Measurements from ENCODE around the gene REL. TPM values are rescaled to one million over a fixed set of nuclear protein-coding genes. Genes with fewer than 3 reads are reported as not detected.

REL gene
- total and polyA plus RNA-seq, 9 of the 15 experiments (the other 6 are each of a cell fraction or from before 2014, with no cell fraction given): 0.63 to 8.6 (median 6.3) TPM

GRCh38 chr2:60974652-60975051 lies 93.3 kb downstream of the REL start:
- H3K9ac ChIP-seq (ENCODE audit: insufficient read depth in 1 of 2, low read depth in 2 of 2, low read length in 2 of 2): no peak overlapping the region
- DNase-seq (ENCODE audit: extremely low read depth in 1 of 4, low spot score in 3 of 4): no peak
- H2AFZ ChIP-seq (ENCODE audit: low read depth, low read length): no peak overlapping the region
- peaks cover 0 to 9% of the 10 kb centered on the region in 2 experiments; a peak in 1 of 5 replicates for H3K4me1 ChIP-seq (replicated peaks in 1 of 2; ENCODE audit: control insufficient read depth in 2 of 2, insufficient read depth in 2 of 2, low read length in 2 of 2)
- TF ChIP-seq PCBP1 (IDR thresholded peaks at IDR 0.05; ENCODE audit: low read depth, low read length, poor library complexity, severe bottlenecking) (no peak), ETV6 (IDR thresholded peaks at IDR 0.05; ENCODE audit: borderline replicate concordance in 1 of 2, low read depth in 2 of 2, low read length in 1 of 2) (no peak), ETV6 (CRISPR knock-in tag; IDR thresholded peaks at IDR 0.05; ENCODE audit: borderline replicate concordance) (no peak)
- TF ChIP-seq, protein P1, sequence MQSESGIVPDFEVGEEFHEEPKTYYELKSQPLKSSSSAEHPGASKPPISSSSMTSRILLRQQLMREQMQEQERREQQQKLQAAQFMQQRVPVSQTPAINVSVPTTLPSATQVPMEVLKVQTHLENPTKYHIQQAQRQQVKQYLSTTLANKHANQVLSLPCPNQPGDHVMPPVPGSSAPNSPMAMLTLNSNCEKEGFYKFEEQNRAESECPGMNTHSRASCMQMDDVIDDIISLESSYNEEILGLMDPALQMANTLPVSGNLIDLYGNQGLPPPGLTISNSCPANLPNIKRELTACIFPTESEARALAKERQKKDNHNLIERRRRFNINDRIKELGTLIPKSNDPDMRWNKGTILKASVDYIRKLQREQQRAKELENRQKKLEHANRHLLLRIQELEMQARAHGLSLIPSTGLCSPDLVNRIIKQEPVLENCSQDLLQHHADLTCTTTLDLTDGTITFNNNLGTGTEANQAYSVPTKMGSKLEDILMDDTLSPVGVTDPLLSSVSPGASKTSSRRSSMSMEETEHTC (IDR thresholded peaks at IDR 0.05): no peak
- no TSS peak for BruUV-seq (replicated peaks)
- no peak overlapping the region for H3K4me2 ChIP-seq (ENCODE audit: insufficient read depth, low read length)
- H3K27ac ChIP-seq (ENCODE audit: extremely low read depth, low read depth, low read length): no peak overlapping the region
- H3K9me3 ChIP-seq (replicated peaks; ENCODE audit: control insufficient read depth, insufficient read depth, low read depth, low read length): no peaks in the 10 kb centered on the region
- in situ Hi-C loops (cut with MboI): no loop called here
- no peak for FAIRE-seq
- H3K36me3 ChIP-seq (ENCODE audit: control insufficient read depth, insufficient read depth, low read length): no peaks in the 10 kb centered on the region
- POLR2A ChIA-PET: interaction anchor here (1.3 to 1.9 kb wide), 2 partner anchors 10 to 12 kb away, joined by 3 to 5 read pairs; no protein-coding TSS in a partner anchor
- H3K79me2 ChIP-seq (ENCODE audit: control insufficient read depth, insufficient read depth, low read length): no peaks in the 10 kb centered on the region
- intact Hi-C loops (cut with micrococcal nuclease): no loop called here
- no peaks in the 10 kb centered on the region for H3K27me3 ChIP-seq (ENCODE audit: control insufficient read depth in 2 of 2, insufficient read depth in 2 of 2, low read length in 2 of 2)
- no peak for ATAC-seq
- H3K4me3 ChIP-seq: no peak overlapping the region
- 83% methylated on average over 12 of the region's 16 CpGs for WGBS (ENCODE audit: insufficient coverage, low coverage, missing lambda C conversion rate)
- no peaks in the 10 kb centered on the region for H3K9me1 ChIP-seq (ENCODE audit: control insufficient read depth, insufficient read depth, low read length)
- CTCF ChIA-PET (ENCODE audit: low intra/inter-chr PET ratio): no interaction called here
- no peaks in the 10 kb centered on the region for H4K20me1 ChIP-seq (replicated peaks; ENCODE audit: control insufficient read depth, insufficient read depth, low read length)

Small RNA genes lying within 50 kb of the gene (small RNA-seq; reads per million reads assigned to genes)
- gene RN7SL632P: not detected
- not detected for gene RNU4-51P

Other genes starting within 250 kb of the REL start
- gene PAPOLG, start 125.3 kb upstream of the REL start, total RNA-seq (2014; rRNA removed): 8.0 and 9.9 TPM in 2 replicates
- 16.3 and 17.8 TPM in 2 replicates for gene PAPOLG, start 125.3 kb upstream of the REL start, total RNA-seq (2014; rRNA removed; fragmentation: Illumina TruSeq; extraction: Trizol)
- gene PAPOLG, start 125.3 kb upstream of the REL start, total RNA-seq (2015; rRNA removed; fragmentation: Illumina TruSeq; extraction: Trizol): 13.8 and 15.0 TPM in 2 replicates
- gene PAPOLG, start 125.3 kb upstream of the REL start, total RNA-seq (2021): 10.0 and 11.1 TPM in 2 replicates
- 14.3 and 15.2 TPM in 2 replicates for gene PAPOLG, start 125.3 kb upstream of the REL start, polyA plus RNA-seq (2011; rRNA removed)
- gene PAPOLG, start 125.3 kb upstream of the REL start, polyA plus RNA-seq (2014; fragmentation: Illumina TruSeq; extraction: Trizol): 9.7 and 11.7 TPM in 2 replicates
- gene PAPOLG, start 125.3 kb upstream of the REL start, polyA plus RNA-seq (2014; fragmentation: Nextera tagmentation; extraction: Ambion mirVana): 1 to 10 TPM; 3.9 to 8.9 TPM
- 4.8 and 8.4 TPM in 2 replicates for gene PAPOLG, start 125.3 kb upstream of the REL start, polyA plus RNA-seq (2014; rRNA removed)
- gene PEX13, start 136.1 kb downstream of the REL start, total RNA-seq (2014; rRNA removed): 18.4 and 20.0 TPM in 2 replicates
- gene PEX13, start 136.1 kb downstream of the REL start, total RNA-seq (2014; rRNA removed; fragmentation: Illumina TruSeq; extraction: Trizol): 23.3 and 23.9 TPM in 2 replicates
- gene PEX13, start 136.1 kb downstream of the REL start, total RNA-seq (2015; rRNA removed; fragmentation: Illumina TruSeq; extraction: Trizol): 21.5 TPM in 2 replicates
- 18.8 and 21.6 TPM in 2 replicates for gene PEX13, start 136.1 kb downstream of the REL start, total RNA-seq (2021)
- gene PEX13, start 136.1 kb downstream of the REL start, polyA plus RNA-seq (2011; rRNA removed): 25.7 and 27.8 TPM in 2 replicates
- gene PEX13, start 136.1 kb downstream of the REL start, polyA plus RNA-seq (2014; fragmentation: Illumina TruSeq; extraction: Trizol): 16.7 and 17.1 TPM in 2 replicates
- 1 to 10 TPM; 4.0 to 5.4 TPM for gene PEX13, start 136.1 kb downstream of the REL start, polyA plus RNA-seq (2014; fragmentation: Nextera tagmentation; extraction: Ambion mirVana)
- 24.2 and 30.4 TPM in 2 replicates for gene PEX13, start 136.1 kb downstream of the REL start, polyA plus RNA-seq (2014; rRNA removed)
- gene PUS10, start 136.7 kb downstream of the REL start, total RNA-seq (2014; rRNA removed): 5.0 and 7.3 TPM in 2 replicates
- 10.7 and 11.9 TPM in 2 replicates for gene PUS10, start 136.7 kb downstream of the REL start, total RNA-seq (2014; rRNA removed; fragmentation: Illumina TruSeq; extraction: Trizol)
- 6.4 and 7.6 TPM in 2 replicates for gene PUS10, start 136.7 kb downstream of the REL start, total RNA-seq (2015; rRNA removed; fragmentation: Illumina TruSeq; extraction: Trizol)
- 6.6 TPM in 2 replicates for gene PUS10, start 136.7 kb downstream of the REL start, total RNA-seq (2021)
- gene PUS10, start 136.7 kb downstream of the REL start, polyA plus RNA-seq (2011; rRNA removed): 8.2 and 9.6 TPM in 2 replicates
- gene PUS10, start 136.7 kb downstream of the REL start, polyA plus RNA-seq (2014; fragmentation: Illumina TruSeq; extraction: Trizol): 8.0 and 9.7 TPM in 2 replicates
- gene PUS10, start 136.7 kb downstream of the REL start, polyA plus RNA-seq (2014; fragmentation: Nextera tagmentation; extraction: Ambion mirVana): 10 to 100 TPM in 1 of 2 experiments, 1 to 10 TPM in 1; 7.3 to 10.1 TPM
- 5.0 and 5.1 TPM in 2 replicates for gene PUS10, start 136.7 kb downstream of the REL start, polyA plus RNA-seq (2014; rRNA removed)
- 4.1 and 5.7 TPM in 2 replicates for gene SANBR, start 184.3 kb downstream of the REL start, total RNA-seq (2014; rRNA removed)
- gene SANBR, start 184.3 kb downstream of the REL start, total RNA-seq (2014; rRNA removed; fragmentation: Illumina TruSeq; extraction: Trizol): 6.7 and 7.4 TPM in 2 replicates
- gene SANBR, start 184.3 kb downstream of the REL start, total RNA-seq (2015; rRNA removed; fragmentation: Illumina TruSeq; extraction: Trizol): 5.4 and 7.7 TPM in 2 replicates
- 4.9 and 6.2 TPM in 2 replicates for gene SANBR, start 184.3 kb downstream of the REL start, total RNA-seq (2021)
- 6.6 and 6.9 TPM in 2 replicates for gene SANBR, start 184.3 kb downstream of the REL start, polyA plus RNA-seq (2011; rRNA removed)
- gene SANBR, start 184.3 kb downstream of the REL start, polyA plus RNA-seq (2014; fragmentation: Illumina TruSeq; extraction: Trizol): 5.1 and 6.3 TPM in 2 replicates
- gene SANBR, start 184.3 kb downstream of the REL start, polyA plus RNA-seq (2014; fragmentation: Nextera tagmentation; extraction: Ambion mirVana): 1 to 10 TPM; 1.5 to 3.1 TPM
- gene SANBR, start 184.3 kb downstream of the REL start, polyA plus RNA-seq (2014; rRNA removed): 4.5 and 5.3 TPM in 2 replicates